Tibial nerve (tissue), 4 donors: Measurements from ENCODE around the gene WFIKKN1. TPM values are rescaled to one million over a fixed set of nuclear protein-coding genes. Genes with fewer than 3 reads are reported as not detected.

Source experiments
- DNase-seq, 2 donors: peaks; one replicate each; pipeline ENCODE4 v3.0.0-alpha.2; 2019; ENCODE audit warnings: low spot score in 2 of 2
- H3K27ac ChIP-seq, 4 donors: fragments of 200-600 bp; sonication (generic) in 3 of 4; one replicate each; pipeline ENCODE4 v1.5.1; 2017 to 2019; ENCODE audit warnings: mild to moderate bottlenecking in 1 of 4
- H3K27me3 ChIP-seq, 2 donors: fragments of 200-600 bp; sonication (generic) in 1 of 2; one replicate each; pipeline versions ENCODE4 v1.5.1 to v1.6.0; 2017 to 2019
- H3K36me3 ChIP-seq, 3 donors: fragments of 200-600 bp; sonication (generic); one replicate each; pipeline ENCODE4 v1.5.1; 2018 to 2019
- H3K4me1 ChIP-seq, 4 donors: fragments of 200-600 bp; sonication (generic) in 3 of 4; one replicate each; pipeline ENCODE4 v1.5.1; 2017 to 2019
- H3K4me3 ChIP-seq, 4 donors: fragments of 200-600 bp; sonication (generic) in 3 of 4; one replicate each; pipeline ENCODE4 v1.5.1; 2017 to 2019; ENCODE audit warnings: mild to moderate bottlenecking in 1 of 4, moderate library complexity in 1 of 4
- H3K9me3 ChIP-seq, 4 donors: fragments of 200-600 bp; sonication (generic) in 3 of 4; one replicate each; pipeline ENCODE4 v1.5.1; 2017 to 2019
- CTCF ChIP-seq, 5 experiments: fragments of 200-600 bp in 3 of 5; fragments of 450-650 bp in 2 of 5; sonication (generic) in 3 of 5; IDR thresholded peaks; one replicate each; pipeline ENCODE4 v1.5.1; 2016 to 2019; ENCODE audit warnings: antibody characterized with exemption in 5 of 5, mild to moderate bottlenecking in 3 of 5, moderate library complexity in 2 of 5
- EP300 ChIP-seq, 2 donors: sonication (generic); formaldehyde crosslinking; IDR thresholded peaks; one replicate each; pipeline ENCODE4 v1.6.1; 2017; ENCODE audit warnings: antibody characterized with exemption in 2 of 2, mild to moderate bottlenecking in 1 of 2
- POLR2A ChIP-seq, 2 donors: fragments of 450-650 bp; IDR thresholded peaks; one replicate each; pipeline ENCODE4 v1.6.1; 2017; ENCODE audit warnings: antibody characterized with exemption in 2 of 2, mild to moderate bottlenecking in 2 of 2, moderate library complexity in 2 of 2
- WGBS, 2 donors: methylation state at CpG; one replicate each; pipeline ENCODE4 v1.1.5; 2018; 5-methylcytosine and 5-hydroxymethylcytosine counted together
- total RNA-seq, 4 donors: library from RNA; depleted of rRNA; stranded (reverse); fragments of >200 nt; gene quantifications; one replicate each; pipeline ENCODE4 v1.1.0, GENCODE V29; 2016

WFIKKN1 gene
- total RNA-seq, 4 donors from 2014 or later = 0.66 to 3.9 (median 1.8) TPM

GRCh38 chr16:679814-680624 lies 49.2 kb downstream of the WFIKKN1 start, which contains the start of gene STUB1:
TSS of gene STUB1 (plus strand) at chr16:680410. CDS start at chr16:680526, 116 bp downstream.
- peak within 1 kb of the TSS; percentile 85 to 97 (median 94) for H3K27ac ChIP-seq
- no peaks in the 10 kb centered on the region for H3K9me3 ChIP-seq
- H3K27me3 ChIP-seq = no peaks in the 10 kb centered on the region
- peak; percentile 74 to 81 for DNase-seq
- TF ChIP-seq CTCF (IDR thresholded peaks at IDR 0.05) = peak in 1 of 5 experiments; percentile 29
- TF ChIP-seq POLR2A (IDR thresholded peaks at IDR 0.05) = peak; percentile 59 to 88
- peak in 1 of 2 donors; percentile 60 for TF ChIP-seq EP300 (IDR thresholded peaks at IDR 0.05)
- 0 to 1% methylated on average over 32 to 44 of the region's 91 CpGs for WGBS, 2 donors
- peak within 1 kb of the TSS; percentile 69 to 91 (median 85) for H3K4me3 ChIP-seq
- peaks cover 0 to 22% (median 15%) of the 10 kb centered on the region in 3 donors for H3K36me3 ChIP-seq
- H3K4me1 ChIP-seq = peaks cover 0 to 61% (median 46%) of the 10 kb centered on the region in 4 donors

- Histone ChIP-seq H3K36me3 (peaks cover 0 to 27% (median 15%) of the 10 kb centered on the region in 3 donors), H3K27ac (peak overlapping the region; percentile 85 to 97 (median 94)), H3K27me3 (no peaks in the 10 kb centered on the region), H3K4me3 (peak overlapping the region; percentile 69 to 91 (median 85)), H3K9me3 (no peaks in the 10 kb centered on the region), H3K4me1 (peaks cover 0 to 62% (median 45%) of the 10 kb centered on the region in 4 donors)
- no peak for DNase-seq
- TF ChIP-seq CTCF (IDR thresholded peaks at IDR 0.05) = no peak
- TF ChIP-seq EP300 (IDR thresholded peaks at IDR 0.05) = no peak
- no peak for TF ChIP-seq POLR2A (IDR thresholded peaks at IDR 0.05)
- WGBS, 2 donors = 0 to 1% methylated on average over 11 to 17 of the region's 38 CpGs
Observed at GRCh38 chr16:680625-680945, 49.8 kb downstream of the WFIKKN1 start.

- no peak for DNase-seq
- Histone ChIP-seq H3K27me3 (no peaks in the 10 kb centered on the region), H3K4me1 (peaks cover 0 to 62% (median 42%) of the 10 kb centered on the region in 4 donors), H3K9me3 (no peaks in the 10 kb centered on the region), H3K4me3 (peak overlapping the region; percentile 69 to 91 (median 85)), H3K36me3 (peaks cover 0 to 33% (median 15%) of the 10 kb centered on the region in 3 donors), H3K27ac (peak overlapping the region; percentile 85 to 97 (median 94))
- WGBS, 2 donors = 48 to 62% methylated on average over 32 to 34 of the region's 44 CpGs
- TF ChIP-seq POLR2A (IDR thresholded peaks at IDR 0.05) (no peak), CTCF (IDR thresholded peaks at IDR 0.05) (no peak), EP300 (IDR thresholded peaks at IDR 0.05) (no peak)
Observed at GRCh38 chr16:680967-681745, 50.4 kb downstream of the WFIKKN1 start.

- Histone ChIP-seq H3K4me1 (peaks cover 0 to 65% (median 41%) of the 10 kb centered on the region in 4 donors), H3K9me3 (no peaks in the 10 kb centered on the region), H3K4me3 (no peak overlapping the region), H3K27me3 (no peaks in the 10 kb centered on the region), H3K27ac (no peak overlapping the region), H3K36me3 (peaks cover 0 to 40% (median 15%) of the 10 kb centered on the region in 3 donors)
- TF ChIP-seq EP300 (IDR thresholded peaks at IDR 0.05) = no peak
- TF ChIP-seq CTCF (IDR thresholded peaks at IDR 0.05) = no peak
- no peak for TF ChIP-seq POLR2A (IDR thresholded peaks at IDR 0.05)
- WGBS, 2 donors = 78 to 83% methylated on average over 7 to 28 of the region's 28 CpGs
- no peak for DNase-seq
Observed at GRCh38 chr16:681746-682427, 51.1 kb downstream of the WFIKKN1 start.
